OCI-LY3 (cell line): ENCODE results near the gene MCRIP2.

Experiments used
- H2AFZ ChIP-seq: fragments of 200-600, 300-600 bp; shearing (Covaris generic); 2 replicates; pipeline ENCODE4 v1.6.0; 2014; ENCODE audit warnings: antibody characterized with exemption, low read depth, low read length
- H3K27ac ChIP-seq: fragments of 200-600, 300-600 bp; sonication (generic); 2 replicates; pipeline ENCODE4 v1.5.1; 2014; ENCODE audit warnings: mild to moderate bottlenecking, low read length, moderate library complexity, mixed read lengths
- H3K27me3 ChIP-seq: fragments of 200-600, 300-600 bp; sonication (generic); 2 replicates; pipeline ENCODE4 v1.6.1; 2014; ENCODE audit warnings: low read depth, low read length, mixed read lengths
- H3K36me3 ChIP-seq: fragments of 200-600, 300-600 bp; sonication (generic); replicated peaks from 2 replicates; pipeline ENCODE3; 2014; ENCODE audit warnings: low read depth, low read length, mixed read lengths
- H3K4me1 ChIP-seq: fragments of 300-600, 200-600 bp; sonication (generic); 2 replicates; pipeline ENCODE4 v1.6.1; 2014; ENCODE audit warnings: low read length, mixed read lengths
- H3K4me2 ChIP-seq: fragments of 200-600, 300-600 bp; sonication (generic); 2 replicates; pipeline ENCODE4 v1.6.1; 2014; ENCODE audit warnings: low read length, mixed read lengths
- H3K4me3 ChIP-seq: fragments of 300-600, 200-600 bp; sonication (generic); 2 replicates; pipeline ENCODE4 v1.5.1; 2014; ENCODE audit warnings: antibody characterized with exemption, mild to moderate bottlenecking, low read length, moderate library complexity
- H3K79me2 ChIP-seq: fragments of 300-600, 200-600 bp; shearing (Covaris generic); 2 replicates; pipeline ENCODE4 v1.6.1; 2014; ENCODE audit warnings: mild to moderate bottlenecking, low read length, mixed read lengths
- H3K9ac ChIP-seq: fragments of 300-600, 200-600 bp; shearing (Covaris generic); 2 replicates; pipeline ENCODE4 v1.6.0; 2014; ENCODE audit warnings: mild to moderate bottlenecking, low read length, moderate library complexity
- H3K9me3 ChIP-seq: fragments of 200-600, 300-600 bp; shearing (Covaris generic); 2 replicates; pipeline ENCODE4 v1.6.1; 2014; ENCODE audit warnings: low read length, mixed read lengths; ENCODE audit not compliant: insufficient read depth
- H4K20me1 ChIP-seq: fragments of 200-600, 300-600 bp; sonication (generic); 2 replicates; pipeline ENCODE4 v1.6.1; 2016; ENCODE audit warnings: low read length, mixed read lengths; ENCODE audit not compliant: insufficient read depth
- CTCF ChIP-seq: fragments of 200-600, 300-600 bp; sonication (generic); IDR thresholded peaks from 2 replicates; pipeline ENCODE4 v1.5.1; 2014; ENCODE audit warnings: antibody characterized with exemption, low read length, low read depth
- EZH2phosphoT487 ChIP-seq: fragments of 200-600 bp; shearing (Covaris generic); IDR thresholded peaks from 2 replicates; pipeline ENCODE4 v1.6.1; 2018; ENCODE audit warnings: antibody characterized with exemption, mixed run types, low read depth

Gene MCRIP2

GRCh38 chr16:660132-660458 lies 18.5 kb downstream of the MCRIP2 start:
- no peak overlapping the region for H3K9ac ChIP-seq
- no peak overlapping the region for H3K4me3 ChIP-seq
- H3K36me3 ChIP-seq: peaks cover 4% of the 10 kb centered on the region
- H2AFZ ChIP-seq: no peak overlapping the region
- no peaks in the 10 kb centered on the region for H3K79me2 ChIP-seq
- H3K27ac ChIP-seq: no peak overlapping the region
- peaks cover 3% of the 10 kb centered on the region; the same call in 1 of the 2 replicates for H3K4me1 ChIP-seq
- no peaks in the 10 kb centered on the region for H4K20me1 ChIP-seq
- no peak overlapping the region for H3K4me2 ChIP-seq
- H3K27me3 ChIP-seq: no peaks in the 10 kb centered on the region
- no peak for TF ChIP-seq EZH2phosphoT487
- TF ChIP-seq CTCF: no peak
- no peaks in the 10 kb centered on the region for H3K9me3 ChIP-seq

- Histone ChIP-seq H3K4me2 (0 out of 2 replicates have a peak overlapping the region, but pooled peaks have one; percentile 12), H3K27me3 (no peaks in the 10 kb centered on the region), H2AFZ (no peak overlapping the region), H3K9ac (no peak overlapping the region), H3K79me2 (no peaks in the 10 kb centered on the region), H3K4me3 (no peak overlapping the region), H3K9me3 (no peaks in the 10 kb centered on the region), H3K36me3 (peaks cover 4% of the 10 kb centered on the region), H3K4me1 (peaks cover 3% of the 10 kb centered on the region; the same call in 1 of the 2 replicates), H4K20me1 (no peaks in the 10 kb centered on the region), H3K27ac (no peak overlapping the region)
- TF ChIP-seq EZH2phosphoT487: no peak
- peak; percentile 25 for TF ChIP-seq CTCF
These were observed 19.0 kb downstream of the MCRIP2 start for GRCh38 chr16:660459-661183.

- Histone ChIP-seq H3K4me2 (0 out of 2 replicates have a peak overlapping the region, but pooled peaks have one; percentile 12), H3K9me3 (no peaks in the 10 kb centered on the region), H3K36me3 (peaks cover 4% of the 10 kb centered on the region), H3K4me3 (no peak overlapping the region), H3K27ac (no peak overlapping the region), H3K9ac (no peak overlapping the region), H3K27me3 (no peaks in the 10 kb centered on the region), H2AFZ (no peak overlapping the region), H3K79me2 (no peaks in the 10 kb centered on the region), H4K20me1 (no peaks in the 10 kb centered on the region), H3K4me1 (peaks cover 3% of the 10 kb centered on the region; the same call in 1 of the 2 replicates)
- TF ChIP-seq EZH2phosphoT487: no peak
- no peak; the same call in 1 of the 2 replicates for TF ChIP-seq CTCF
These were observed 19.7 kb downstream of the MCRIP2 start for GRCh38 chr16:661184-661821.

GRCh38 chr16:662095-662494 lies 20.5 kb downstream of the MCRIP2 start:
- TF ChIP-seq CTCF (no peak), EZH2phosphoT487 (no peak)
- no peak overlapping the region for H3K27ac ChIP-seq
- peaks cover 3% of the 10 kb centered on the region; the same call in 1 of the 2 replicates for H3K4me1 ChIP-seq

More at GRCh38 chr16:662095-662494, 20.5 kb downstream of the MCRIP2 start:
- peaks cover 4% of the 10 kb centered on the region for H3K36me3 ChIP-seq
- H2AFZ ChIP-seq: no peak overlapping the region
- no peaks in the 10 kb centered on the region for H3K27me3 ChIP-seq
- H3K4me3 ChIP-seq: no peak overlapping the region
- H3K79me2 ChIP-seq: no peaks in the 10 kb centered on the region
- H3K9ac ChIP-seq: no peak overlapping the region
- no peaks in the 10 kb centered on the region for H4K20me1 ChIP-seq
- no peak overlapping the region for H3K4me2 ChIP-seq
- H3K9me3 ChIP-seq: no peaks in the 10 kb centered on the region
